HG03045 (cell line): ENCODE results near the gene SMAD5.

Source experiments
- ATAC-seq: cut with Tn5 transposase; IDR thresholded peaks from one replicate; pipeline ENCODE4 v1.9.1; 2021; ENCODE audit warnings: mild to moderate bottlenecking, moderate library complexity; ENCODE audit not compliant: unreplicated experiment

SMAD5 gene

DNA sequence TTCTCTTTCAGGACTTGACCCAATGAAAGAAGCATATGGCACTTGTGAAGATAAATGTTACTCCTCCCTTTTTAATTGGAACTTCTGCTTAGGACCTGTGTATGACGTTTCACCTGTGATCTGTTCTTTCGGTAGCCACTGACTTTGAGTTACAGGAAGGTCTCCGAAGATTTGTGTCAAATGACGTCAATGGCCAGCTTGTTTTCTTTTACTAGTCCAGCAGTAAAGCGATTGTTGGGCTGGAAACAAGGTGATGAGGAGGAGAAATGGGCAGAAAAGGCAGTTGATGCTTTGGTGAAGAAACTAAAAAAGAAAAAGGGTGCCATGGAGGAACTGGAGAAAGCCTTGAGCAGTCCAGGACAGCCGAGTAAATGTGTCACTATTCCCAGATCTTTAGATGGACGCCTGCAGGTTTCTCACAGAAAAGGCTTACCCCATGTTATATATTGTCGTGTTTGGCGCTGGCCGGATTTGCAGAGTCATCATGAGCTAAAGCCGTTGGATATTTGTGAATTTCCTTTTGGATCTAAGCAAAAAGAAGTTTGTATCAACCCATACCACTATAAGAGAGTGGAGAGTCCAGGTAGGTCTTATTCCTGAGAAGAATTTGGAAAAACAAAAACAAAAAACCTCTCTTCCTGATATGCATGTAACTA lies 21.1 kb downstream of the SMAD5 start:
- no peak for ATAC-seq

DNA sequence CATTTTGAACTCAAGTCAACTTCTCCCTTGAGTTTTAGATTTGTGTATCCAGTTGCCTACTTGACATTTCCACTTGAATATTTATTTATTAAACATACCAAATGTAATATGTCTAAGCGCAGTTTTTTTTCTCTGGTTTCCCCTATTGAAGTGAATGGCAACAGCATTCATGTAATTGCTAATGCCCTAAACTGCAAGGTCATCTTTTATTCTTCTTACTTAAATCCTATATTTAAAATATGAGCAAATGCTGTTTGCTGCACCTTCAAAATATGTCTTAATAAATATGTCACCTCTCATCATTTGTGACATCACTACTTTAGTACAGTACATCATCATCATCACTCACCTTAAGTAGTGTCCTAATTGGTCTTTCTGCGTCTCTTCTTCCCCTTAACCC lies 22.4 kb downstream of the SMAD5 start:
- ATAC-seq = no peak

DNA sequence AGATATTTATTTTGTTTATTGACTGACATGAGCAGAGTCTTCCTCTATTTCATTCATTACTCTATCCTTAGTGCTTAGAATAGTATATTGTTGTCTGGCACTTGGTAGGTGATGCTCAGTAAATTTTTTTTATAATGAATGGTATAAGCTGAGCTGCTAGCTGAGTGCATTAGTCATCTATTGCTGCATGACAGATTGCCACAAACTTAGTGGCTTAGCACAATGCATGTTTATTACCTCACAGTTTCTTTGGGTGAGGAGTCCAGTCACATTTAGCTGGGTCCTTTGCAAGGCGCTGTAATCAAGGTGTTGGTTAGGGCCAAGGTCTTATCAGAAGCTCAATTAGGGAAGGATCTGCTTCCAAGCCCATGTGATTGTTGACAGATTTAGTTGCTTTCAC lies 23.1 kb downstream of the SMAD5 start:
- no peak for ATAC-seq

DNA sequence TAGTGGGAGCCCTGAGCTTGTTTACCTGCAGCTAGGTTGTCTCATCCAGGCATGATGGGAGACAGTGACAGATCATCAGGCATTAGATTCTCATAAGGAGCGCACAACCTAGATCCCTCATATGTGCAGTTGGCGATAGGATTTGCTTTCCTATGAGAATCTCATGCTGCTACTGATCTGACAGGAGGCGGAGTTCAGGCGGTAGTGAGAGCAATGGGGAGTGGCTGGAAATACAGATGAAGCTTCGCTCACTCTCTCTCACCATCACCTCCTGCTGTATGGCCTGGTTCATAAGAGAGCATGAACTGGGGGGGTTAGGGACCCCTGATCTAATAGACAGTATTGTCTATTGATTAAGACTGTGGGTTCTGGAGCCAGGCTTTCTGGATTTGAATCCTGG lies 24.9 kb downstream of the SMAD5 start:
- ATAC-seq = no peak

DNA sequence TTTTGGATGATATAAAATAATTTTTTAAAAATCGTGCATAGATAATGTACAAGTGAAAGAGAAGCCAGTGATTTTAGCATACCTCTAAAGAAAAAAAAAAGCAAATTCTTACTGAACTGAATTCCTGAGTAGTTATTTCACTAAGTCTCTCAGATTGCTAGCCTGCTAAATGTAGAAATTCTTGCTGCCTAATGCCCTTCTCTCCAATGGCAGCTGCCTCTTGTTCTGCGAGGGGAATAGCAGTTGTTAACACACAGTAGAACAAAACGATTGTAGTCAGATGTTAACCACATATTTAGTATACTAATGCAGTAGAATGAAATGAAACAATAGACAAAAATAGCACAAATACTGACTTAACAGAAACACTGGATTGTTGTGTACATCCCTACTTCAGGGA lies 26.8 kb downstream of the SMAD5 start:
- no peak for ATAC-seq

DNA sequence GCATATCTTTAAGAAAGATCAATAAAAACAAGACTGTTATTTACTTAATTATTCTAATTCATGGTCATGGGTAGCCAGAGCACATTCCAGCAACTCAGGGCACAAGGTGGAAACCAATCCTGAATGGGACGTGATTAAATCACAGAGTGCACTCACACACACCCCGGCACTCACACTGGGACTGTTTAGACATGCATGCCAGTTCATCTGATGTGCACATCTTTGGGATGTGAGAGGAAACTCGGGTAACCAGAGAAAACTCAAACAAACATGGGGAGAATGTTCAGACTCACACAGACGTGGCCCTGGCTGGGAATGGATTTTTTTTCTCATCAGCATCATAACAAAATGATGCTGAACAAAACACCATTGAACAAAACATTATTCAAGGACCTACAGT lies 29.4 kb downstream of the SMAD5 start:
- no peak for ATAC-seq

DNA sequence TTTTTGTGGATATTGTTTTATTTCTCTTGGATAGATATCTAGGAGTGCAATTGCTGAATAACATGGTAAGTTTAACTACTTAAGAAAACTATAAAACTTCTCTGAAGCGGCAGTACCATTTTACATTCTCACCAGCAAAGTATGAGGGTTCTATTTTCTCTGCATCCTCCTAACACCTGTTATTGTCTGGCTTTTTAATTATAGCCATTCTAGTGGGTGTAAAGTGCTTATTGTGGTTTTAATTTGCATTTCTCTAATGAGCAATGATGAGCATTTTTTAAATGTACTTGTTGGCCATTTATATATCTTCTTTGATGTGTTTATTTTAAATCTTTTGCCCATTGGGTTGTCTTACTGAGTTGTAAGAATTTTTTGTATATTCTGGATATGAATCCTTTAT lies 31.6 kb downstream of the SMAD5 start:
- ATAC-seq = peak; percentile 63

DNA sequence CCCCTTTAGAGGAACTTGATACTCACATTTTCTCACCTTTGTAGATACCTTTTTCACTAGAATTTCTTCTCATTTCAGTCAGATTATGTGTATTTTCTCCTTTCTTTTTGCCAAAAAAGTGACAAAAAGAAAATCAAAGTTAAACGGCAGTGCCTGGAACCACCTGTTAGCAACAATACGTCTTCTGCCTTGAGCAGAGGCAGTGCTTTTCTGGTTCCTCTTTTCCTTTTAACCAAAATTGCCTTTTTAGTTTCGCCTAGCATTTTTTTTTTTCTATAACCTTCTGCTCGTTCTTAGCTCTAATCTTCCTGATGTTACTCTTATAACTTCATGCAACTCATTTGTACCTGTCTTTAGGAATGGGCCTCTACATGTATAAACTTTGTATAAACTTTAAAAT lies 34.3 kb downstream of the SMAD5 start:
- ATAC-seq = no peak

DNA sequence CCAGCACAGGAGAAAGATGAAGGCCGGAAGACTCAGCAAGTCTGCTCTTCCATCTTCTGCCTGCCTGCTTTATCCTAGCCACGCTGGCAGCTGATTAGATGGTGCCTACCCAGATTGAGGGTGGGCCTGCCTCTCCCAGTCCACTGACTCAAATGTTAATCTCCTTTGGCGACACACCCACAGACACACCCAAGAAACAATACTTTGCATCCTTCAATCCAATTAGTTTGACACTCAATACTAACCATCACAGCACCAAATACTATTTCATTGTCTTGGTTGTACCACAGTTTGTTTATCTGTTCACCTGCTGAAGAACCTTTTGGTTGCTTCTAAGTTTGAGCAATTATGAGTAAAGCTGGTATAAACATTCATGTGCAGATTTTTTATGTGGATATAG lies 36.6 kb downstream of the SMAD5 start:
- ATAC-seq = no peak

DNA sequence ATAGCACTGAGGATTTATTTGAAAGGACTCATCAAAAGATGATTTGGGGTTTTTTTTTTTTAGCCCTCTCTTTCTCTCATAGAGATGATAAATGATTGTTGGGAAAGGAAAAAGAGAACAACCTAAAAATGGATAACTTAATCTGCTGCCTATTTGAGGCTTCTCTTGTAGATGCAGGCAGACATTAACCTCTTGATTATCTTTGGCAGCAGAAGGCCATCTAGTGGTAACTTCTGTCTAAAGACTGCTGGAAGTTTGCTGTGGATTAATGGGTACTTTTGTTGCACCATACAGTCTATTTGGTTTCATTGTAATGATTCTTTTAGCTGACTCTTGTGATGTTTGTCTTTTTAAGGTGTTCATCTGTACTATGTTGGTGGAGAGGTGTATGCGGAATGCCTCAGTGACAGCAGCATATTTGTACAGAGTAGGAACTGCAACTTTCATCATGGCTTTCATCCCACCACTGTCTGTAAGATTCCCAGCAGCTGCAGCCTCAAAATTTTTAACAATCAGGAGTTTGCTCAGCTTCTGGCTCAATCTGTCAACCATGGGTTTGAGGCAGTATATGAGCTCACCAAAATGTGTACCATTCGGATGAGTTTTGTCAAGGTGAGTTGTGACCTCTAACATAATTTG lies 41.5 kb downstream of the SMAD5 start:
- no peak for ATAC-seq

DNA sequence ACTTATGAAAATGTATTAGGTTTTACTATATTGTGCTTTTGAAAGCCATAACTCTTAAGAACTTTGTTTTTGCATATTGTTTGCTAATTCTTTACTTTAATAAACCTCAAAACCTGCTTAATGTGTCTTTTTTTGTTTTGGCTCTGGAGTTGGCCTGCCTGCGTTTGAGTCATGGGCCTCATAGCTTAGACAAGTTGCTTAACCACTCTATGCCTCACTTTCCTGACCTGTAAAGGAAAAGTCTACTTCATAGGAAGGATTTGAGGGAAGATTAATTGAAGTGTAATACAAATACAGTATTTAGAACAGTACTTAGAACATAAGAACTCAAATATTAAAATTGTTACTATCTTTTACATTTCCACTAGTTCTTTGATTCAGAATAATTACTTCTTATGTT lies 50.0 kb downstream of the SMAD5 start:
- ATAC-seq = no peak

DNA sequence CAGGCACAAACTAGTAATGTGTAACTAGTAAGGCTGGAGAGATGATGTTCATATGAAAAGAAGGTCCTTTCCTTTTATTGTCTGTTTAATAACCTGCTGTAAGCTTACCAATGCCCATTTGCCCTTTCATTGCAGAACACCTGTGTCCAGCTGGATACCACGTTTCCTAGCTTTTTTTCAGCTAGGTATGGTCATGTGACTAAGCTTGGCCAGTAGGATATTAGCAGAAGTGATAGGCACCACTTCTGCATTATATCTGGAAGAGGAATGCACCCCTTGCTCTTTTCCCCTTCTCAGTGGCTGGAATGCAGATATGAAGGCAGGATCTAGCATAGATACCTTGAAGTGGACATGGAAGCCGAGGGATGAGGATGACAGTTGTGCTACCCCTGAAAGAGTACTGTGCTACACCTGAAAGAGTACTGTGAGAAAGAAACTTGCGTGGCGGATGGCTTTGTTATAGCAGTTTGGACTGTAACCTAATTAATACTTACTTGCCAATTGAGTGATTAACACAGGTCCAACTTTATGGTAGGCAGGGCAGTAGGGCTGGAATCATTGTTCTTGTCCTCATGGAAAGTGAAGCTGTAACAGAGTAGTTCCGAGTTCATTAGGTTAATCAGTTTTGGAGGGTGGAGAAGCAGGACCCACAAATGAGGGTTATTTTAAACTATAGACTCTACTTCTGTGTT lies 53.5 kb downstream of the SMAD5 start:
- ATAC-seq = no peak

DNA sequence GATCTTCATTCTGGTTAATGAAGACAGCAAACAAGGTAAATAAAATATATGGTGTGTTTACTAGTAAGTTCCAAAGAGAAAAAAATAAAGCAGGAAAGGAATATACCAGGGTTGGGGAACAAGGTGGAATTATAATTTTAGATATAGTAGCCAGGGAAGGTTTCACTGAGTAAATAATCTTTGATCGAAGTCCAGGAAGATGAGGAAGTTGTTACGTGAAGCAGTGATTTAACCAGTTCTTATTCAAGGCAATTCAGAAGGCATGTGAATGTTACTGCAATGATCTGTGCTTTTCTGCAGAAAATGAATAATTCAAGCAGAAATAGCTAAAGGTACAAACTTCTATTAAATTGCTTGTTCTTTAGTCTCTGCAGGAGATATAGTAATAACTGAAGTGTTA lies 54.2 kb downstream of the SMAD5 start:
- ATAC-seq = no peak

DNA sequence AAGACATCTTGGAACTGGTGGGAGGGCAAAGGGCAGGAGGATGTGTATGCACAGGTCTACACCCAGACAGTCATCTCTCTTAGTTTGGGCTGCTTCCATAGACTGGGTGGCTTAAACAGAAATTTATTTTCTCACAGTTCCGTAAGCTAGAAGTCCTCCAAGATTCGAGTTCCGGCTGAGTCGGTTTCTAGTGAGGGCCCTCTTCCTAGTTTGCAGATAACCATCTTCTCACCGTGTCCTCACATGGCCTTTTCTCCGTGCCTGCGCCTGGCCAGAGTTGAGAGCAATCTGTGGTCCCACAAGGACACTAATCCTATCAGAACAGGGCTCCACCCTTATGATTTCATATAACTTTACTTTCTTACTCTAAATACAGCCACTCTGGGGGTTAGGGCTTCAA lies 56.2 kb downstream of the SMAD5 start:
- ATAC-seq = no peak

DNA sequence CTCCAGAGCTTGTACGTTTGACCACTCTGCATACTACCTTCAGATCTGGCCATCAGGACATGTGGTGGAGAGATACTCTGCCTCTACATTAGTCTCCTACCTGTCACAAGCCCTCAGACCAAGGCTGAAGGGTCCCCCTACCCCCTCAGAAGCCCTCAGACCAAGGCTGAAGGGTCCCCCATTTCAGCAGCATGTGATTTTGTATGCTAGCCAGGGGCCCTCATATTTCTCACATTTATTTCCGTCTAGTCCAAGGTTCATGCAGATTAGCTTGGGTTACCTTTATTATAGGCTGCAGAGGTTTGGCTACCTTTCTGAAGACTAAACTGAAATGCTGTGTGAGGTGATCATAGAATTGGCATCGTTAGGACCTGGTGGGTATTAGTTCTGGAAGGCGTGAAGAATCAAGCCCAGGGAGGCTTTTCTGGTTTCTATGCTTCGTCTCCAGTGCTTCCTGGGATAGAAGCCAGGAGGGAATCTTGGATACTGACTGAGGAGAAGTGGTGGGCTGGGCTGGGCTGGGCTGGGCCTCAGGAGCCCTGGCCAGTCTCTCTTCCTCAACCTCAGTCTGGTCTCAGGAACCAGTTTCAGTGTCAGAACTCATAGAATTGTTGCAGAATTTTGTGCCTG lies 57.6 kb downstream of the SMAD5 start:
- ATAC-seq = no peak

DNA sequence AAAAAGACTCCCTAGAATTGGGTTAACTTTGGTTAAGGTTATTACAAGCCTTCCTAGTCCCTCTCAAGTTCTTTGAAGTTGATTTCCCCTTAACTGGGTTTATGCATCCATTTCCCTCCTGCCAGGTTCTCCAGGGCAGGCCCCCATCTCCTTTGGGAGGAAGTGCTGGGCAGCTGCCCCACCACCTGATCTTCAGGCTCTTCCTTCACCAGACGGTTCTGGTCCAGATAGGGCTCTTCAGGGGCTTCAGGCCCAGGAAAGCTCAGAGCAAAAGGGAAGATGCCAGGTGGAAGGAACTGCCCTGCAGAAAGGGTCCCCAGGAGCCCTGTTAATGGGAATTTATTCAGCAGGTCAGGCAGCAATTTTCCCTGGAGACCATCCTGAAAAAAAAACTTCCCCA lies 58.3 kb downstream of the SMAD5 start:
- no peak for ATAC-seq

DNA sequence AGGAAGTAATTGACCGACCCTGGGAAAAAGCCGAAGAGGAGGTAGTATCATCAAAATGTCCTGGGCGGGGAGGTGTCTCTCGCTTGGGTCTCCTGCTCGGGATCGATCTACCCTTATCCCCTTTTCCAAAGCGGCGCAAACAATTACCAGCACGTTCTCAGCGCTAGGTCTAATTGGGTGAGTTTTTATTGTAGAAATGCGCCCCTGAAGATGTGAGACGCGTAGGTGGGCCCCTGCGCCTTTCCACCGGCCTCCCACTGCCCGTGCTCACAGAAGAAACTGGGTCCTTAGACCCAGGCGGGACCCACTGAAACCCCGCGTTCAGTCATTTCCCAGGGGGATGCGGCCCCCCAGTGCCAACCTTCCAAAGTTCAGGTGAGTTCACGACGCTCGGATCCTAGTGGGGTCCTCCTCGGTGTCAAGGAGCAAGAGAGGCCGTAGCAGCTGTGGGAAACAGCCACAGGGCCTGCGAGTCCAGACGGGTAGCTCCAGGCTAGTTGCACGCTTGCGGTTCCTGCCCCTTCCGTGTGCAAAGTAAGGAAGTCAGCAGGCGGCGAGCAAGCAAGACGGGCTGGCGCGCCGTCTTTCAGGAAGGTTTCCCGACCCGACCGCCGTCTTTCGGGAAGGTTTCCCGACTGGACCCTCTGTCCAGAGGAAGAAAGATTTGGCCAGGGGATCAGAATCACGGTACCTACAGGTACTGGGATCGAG lies 58.8 kb downstream of the SMAD5 start:
- no peak for ATAC-seq

DNA sequence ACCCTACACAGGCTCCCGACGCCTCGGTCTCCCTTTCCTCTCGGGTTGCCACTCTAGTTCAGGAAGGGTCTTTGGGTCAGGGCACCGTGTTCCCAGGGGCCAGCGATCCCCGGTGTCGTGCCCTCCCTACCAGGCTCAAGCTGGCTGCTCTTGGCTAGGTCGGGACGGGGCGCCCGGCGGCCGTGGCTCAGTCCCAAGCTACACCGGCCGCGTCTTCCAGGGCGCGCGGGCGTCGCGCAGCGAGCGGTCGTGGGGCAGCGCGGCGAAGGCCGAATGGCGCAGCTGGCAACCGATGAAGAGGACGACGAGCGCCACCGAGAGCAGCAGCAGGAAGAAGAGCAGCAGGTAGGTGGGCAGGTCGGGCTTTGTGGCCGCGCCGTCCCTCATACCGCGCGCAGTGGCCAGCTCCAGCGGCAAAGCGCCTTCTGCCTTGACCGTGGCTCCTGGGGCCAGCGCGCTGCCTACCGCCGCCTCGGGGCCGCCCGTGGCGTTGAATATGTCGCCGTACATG lies 59.4 kb downstream of the SMAD5 start:
- no peak for ATAC-seq

DNA sequence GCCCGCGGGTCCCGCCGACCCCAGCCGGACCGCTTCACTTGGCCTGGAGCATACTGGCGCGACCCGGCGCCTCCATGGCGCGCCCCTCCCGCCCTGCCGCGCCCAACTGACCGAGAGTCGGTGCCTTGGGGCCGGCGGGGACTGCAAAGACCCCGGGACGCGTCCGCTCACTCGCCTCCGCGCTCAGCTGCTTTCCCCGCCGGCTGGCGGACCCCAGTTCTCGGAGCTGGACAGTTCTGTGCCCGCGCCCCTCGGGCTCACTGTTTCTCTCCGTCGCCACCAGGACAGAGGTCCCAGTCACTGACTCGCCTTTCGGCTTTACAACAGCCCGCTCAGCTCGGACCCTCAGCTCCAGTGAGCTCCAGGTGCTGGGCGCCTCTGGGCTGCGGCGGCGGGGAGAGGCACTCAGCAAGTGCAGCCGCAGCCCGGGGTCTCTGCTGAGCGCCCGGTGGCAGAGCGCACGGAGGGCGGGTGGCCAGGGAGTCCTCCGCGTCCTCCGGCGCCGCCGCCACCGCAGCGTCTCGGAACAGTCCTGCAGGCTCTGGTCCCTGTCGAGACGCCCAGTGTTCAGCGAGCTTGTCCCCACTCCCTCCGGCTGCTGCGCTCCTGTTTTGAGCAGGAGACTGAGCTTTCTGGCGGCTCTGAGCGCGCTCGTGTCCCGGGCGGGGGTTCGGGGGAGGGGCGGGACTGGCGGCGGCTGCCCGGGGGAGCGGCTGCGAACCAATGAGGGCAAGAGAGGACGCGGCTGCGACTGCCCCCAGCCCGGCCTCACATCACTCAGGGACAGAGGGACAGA lies 60.1 kb downstream of the SMAD5 start, which contains the start of gene SMIM32:
SMIM32 (minus strand) TSS at position 637 of the 796 bp plus-strand sequence. CDS start 638 bp downstream, outside the sequence.
- no peak for ATAC-seq

DNA sequence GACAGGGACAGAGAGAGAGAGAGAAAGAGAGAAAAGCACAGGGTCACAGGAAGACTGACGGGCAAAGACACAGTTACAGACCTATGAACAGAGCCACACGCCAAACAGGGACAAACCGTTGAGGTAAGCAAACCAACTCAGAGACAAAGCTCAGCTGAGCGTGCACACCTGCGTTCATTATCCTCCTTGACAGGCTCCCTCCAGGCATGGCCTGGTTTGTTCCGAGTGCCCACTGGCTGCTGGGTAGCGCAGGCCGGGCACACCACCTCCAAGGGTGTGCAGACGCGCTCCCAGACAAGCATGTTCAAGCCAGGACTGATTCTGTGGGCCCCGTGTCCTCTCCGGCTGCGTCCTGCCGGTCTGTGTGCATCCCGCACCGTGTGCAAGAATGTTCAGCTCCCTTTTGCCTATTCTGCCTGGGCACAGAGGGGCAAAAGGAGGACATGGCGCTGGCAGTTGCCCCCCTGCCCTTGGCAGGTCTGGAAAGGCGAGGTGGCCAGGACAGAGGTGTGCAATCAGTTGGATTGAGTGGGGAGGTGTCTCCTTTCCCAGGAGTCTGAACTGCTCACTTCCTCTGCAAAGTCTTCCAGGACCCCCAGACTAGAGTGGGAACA lies 60.8 kb downstream of the SMAD5 start:
- no peak for ATAC-seq
